GM12878 (cell line): ENCODE measurements around the gene SARS2. TPM values are rescaled to one million over a fixed set of nuclear protein-coding genes. Genes with fewer than 3 reads are reported as not detected.
A peak's percentile ranks its signal among the peaks of the same experiment; 100 is the strongest.

ENCODE experiments used
- ATAC-seq: fragments of 200-7000 bp; cut with Tn5 transposase; 3 replicates; pipeline ENCODE4 v1.9.1; 2020; ENCODE audit warnings: mild to moderate bottlenecking, moderate library complexity
- BruUV-seq: library from RNA; stranded (reverse); fragments of 400-500 nt; replicated peaks from 2 replicates; lab custom pipeline; 2021; lab: Mats Ljungman, UMichigan
- CTCF ChIA-PET: fragments of 300-600 bp; sonication (Branson Sonifier 250); formaldehyde crosslinking; extraction: SDS; loops from one replicate; lab custom pipeline; 2021; ENCODE audit warnings: inconsistent platforms; lab: Yijun Ruan, JAX
- POLR2A ChIA-PET: fragments of 350-600 bp; formaldehyde crosslinking; extraction: SDS; loops from one replicate; lab custom pipeline; 2021; ENCODE audit warnings: inconsistent platforms; lab: Charles Lee
- RAD21 ChIA-PET: fragments of 300-600 bp; sonication (Branson Sonifier 250); formaldehyde crosslinking; loops from one replicate; lab custom pipeline; 2023; ENCODE audit warnings: antibody characterized with exemption; ENCODE audit not compliant: unreplicated experiment; lab: Charles Lee
- SMC1A ChIA-PET: fragments of 300-600 bp; sonication (Branson Sonifier 250); formaldehyde crosslinking; loops from one replicate; lab custom pipeline; 2023; ENCODE audit not compliant: unreplicated experiment, uncharacterized antibody; lab: Charles Lee
- DNase-seq: peaks from one replicate; pipeline ENCODE4 v3.0.0-alpha.2; 2011; ENCODE audit warnings: low read depth, low spot score
- FAIRE-seq: peaks from 3 replicates; lab custom pipeline; 2011; peaks lifted over from hg19 to GRCh38; lab: Jason Lieb, UNC
- H2AFZ ChIP-seq: 2 replicates; pipeline ENCODE4 v1.6.0; 2011; ENCODE audit warnings: low read depth, low read length, control low read depth; ENCODE audit not compliant: control insufficient read depth
- H3K27ac ChIP-seq: 2 replicates; pipeline ENCODE4 v1.5.1; 2011; ENCODE audit warnings: control low read depth; ENCODE audit not compliant: control insufficient read depth, insufficient read depth
- H3K27me3 ChIP-seq, 2 experiments: replicated peaks in 1 of 2; 2 replicates each; pipeline versions ENCODE4 v1.6.0 to v1.6.1; 2011; ENCODE audit warnings: low read length in 1 of 2; ENCODE audit not compliant: control insufficient read depth in 2 of 2, insufficient read depth in 2 of 2
- H3K36me3 ChIP-seq, 2 experiments: 2 replicates each; pipeline ENCODE4 v1.5.1; 2011; ENCODE audit warnings: low read length in 1 of 2; ENCODE audit not compliant: control insufficient read depth in 2 of 2, insufficient read depth in 2 of 2
- H3K4me1 ChIP-seq: 2 replicates; pipeline ENCODE4 v1.6.1; 2011; ENCODE audit warnings: mild to moderate bottlenecking, low read length, moderate library complexity, mixed read lengths; ENCODE audit not compliant: control insufficient read depth, insufficient read depth
- H3K4me2 ChIP-seq: 2 replicates; pipeline ENCODE4 v1.6.0; 2011; ENCODE audit warnings: control low read depth; ENCODE audit not compliant: control insufficient read depth, insufficient read depth
- H3K4me3 ChIP-seq: fragments of 200-600 bp; sonication (generic); 2 replicates; pipeline ENCODE4 v1.5.1; 2016
- H3K79me2 ChIP-seq: 2 replicates; pipeline ENCODE4 v1.6.0; 2011; ENCODE audit warnings: low read length; ENCODE audit not compliant: control insufficient read depth, insufficient read depth
- H3K9ac ChIP-seq: 2 replicates; pipeline ENCODE4 v1.8.0; 2011; ENCODE audit warnings: low read length, control low read depth, mixed read lengths; ENCODE audit not compliant: control insufficient read depth, insufficient read depth
- H3K9me3 ChIP-seq: replicated peaks from 3 replicates; pipeline ENCODE4 v1.5.1; 2011; ENCODE audit warnings: mild to moderate bottlenecking, low read length; ENCODE audit not compliant: control insufficient read depth, insufficient read depth
- H4K20me1 ChIP-seq: 2 replicates; pipeline ENCODE4 v1.6.0; 2011; ENCODE audit not compliant: control insufficient read depth, insufficient read depth
- ATF7 ChIP-seq: fragments of 450-650 bp; IDR thresholded peaks from 2 replicates; pipeline ENCODE4 v1.6.1; 2016; ENCODE audit warnings: low read depth, mild to moderate bottlenecking
- BCLAF1 ChIP-seq: fragments of 450-650 bp; IDR thresholded peaks from 2 replicates; pipeline ENCODE4 v1.6.1; 2017; ENCODE audit warnings: antibody characterized with exemption, mild to moderate bottlenecking, moderate library complexity
- DPF2 ChIP-seq: fragments of 450-650 bp; IDR thresholded peaks from 2 replicates; pipeline ENCODE4 v1.6.1; 2017; ENCODE audit warnings: mild to moderate bottlenecking
- NFXL1 ChIP-seq: fragments of 450-650 bp; IDR thresholded peaks from 2 replicates; pipeline ENCODE4 v1.6.1; 2017; ENCODE audit warnings: antibody characterized with exemption, mild to moderate bottlenecking, borderline replicate concordance
- RCOR1 ChIP-seq: conservative IDR thresholded peaks from 2 replicates; pipeline ENCODE4 v1.6.1; 2012; ENCODE audit warnings: low read depth, low read length, improper control_type of control experiment
- SIN3A ChIP-seq: IDR thresholded peaks from 2 replicates; pipeline ENCODE4 v1.6.1; 2012; ENCODE audit warnings: low read depth, low read length, improper control_type of control experiment
- SIX5 ChIP-seq: IDR thresholded peaks from 2 replicates; pipeline ENCODE4 v1.6.1; 2011; ENCODE audit warnings: mild to moderate bottlenecking, low read depth, low read length, moderate library complexity; ENCODE audit not compliant: severe bottlenecking
- SREBF1 ChIP-seq: IDR thresholded peaks from 2 replicates; pipeline ENCODE4 v1.6.1; 2012; ENCODE audit warnings: mild to moderate bottlenecking, low read length
- ZNF384 ChIP-seq: IDR thresholded peaks from 2 replicates; pipeline ENCODE4 v1.6.1; 2012; ENCODE audit warnings: low read depth, mild to moderate bottlenecking, low read length, improper control_type of control experiment, borderline replicate concordance
- ZNF622 ChIP-seq: fragments of 450-650 bp; IDR thresholded peaks from 2 replicates; pipeline ENCODE4 v1.6.1; 2017; ENCODE audit warnings: mild to moderate bottlenecking, inconsistent platforms
- WGBS: methylation state at CpG from one replicate; pipeline ENCODE4 v1.1.6; 2016; ENCODE audit warnings: low lambda C conversion rate; ENCODE audit not compliant: insufficient replicate concordance, insufficient coverage; ENCODE audit errors: missing lambda C conversion rate; 5-methylcytosine and 5-hydroxymethylcytosine counted together
- in situ Hi-C: fragments of 300-500 bp; cut with MboI; formaldehyde crosslinking; loops from 9 replicates; pipeline ENCODE4 v1.14.3; 2018; ENCODE audit warnings: mixed read lengths
- intact Hi-C: fragments of 100-400 bp; cut with micrococcal nuclease; formaldehyde crosslinking; loops from one replicate; pipeline ENCODE4 v1.14.2; 2022; ENCODE audit not compliant: unreplicated experiment
- polyA plus RNA-seq, 11 experiments: library from polyadenylated mRNA; depleted of rRNA in 4 of 11; unstranded in 6 of 11; stranded (reverse) in 5 of 11; fragments of >200 nt; fragmentation: Nextera tagmentation in 4 of 11; fragmentation: Illumina TruSeq in 1 of 11; extraction: Ambion mirVana in 4 of 11; extraction: Trizol in 1 of 11; gene quantifications; 1 replicate in 1 of 11; 2 replicates in 10 of 11; pipeline versions ENCODE4 v1.2.1 to v1.2.3, GENCODE V29; 2011 to 2016; ENCODE audit warnings: inconsistent platforms in 2 of 11, missing spikeins in 2 of 11, low read depth in 1 of 11
- total RNA-seq, 4 experiments: library from RNA; depleted of rRNA in 3 of 4; stranded (reverse); fragments of >200 nt in 3 of 4; fragmentation: Illumina TruSeq in 1 of 4; extraction: Trizol in 1 of 4; gene quantifications; 2 replicates each; pipeline versions ENCODE4 v1.2.1 to v1.2.3, GENCODE V29; 2013 to 2021

Gene SARS2
- total and polyA plus RNA-seq, 10 of the 15 experiments (the other 5 are each of a cell fraction or from before 2014, with no cell fraction given) = 2.6 to 50.3 (median 27.5) TPM

- H3K4me3 ChIP-seq = no peak overlapping the region
- in situ Hi-C loops (no loop called here), intact Hi-C loops (no loop called here)
- no peak overlapping the region for H3K27ac ChIP-seq
- no peak overlapping the region for H3K4me2 ChIP-seq
- ChIA-PET CTCF (interaction anchor here (2.3 kb wide), 1 partner anchor 12 kb away, joined by 14 read pairs; the partner anchor contains the start of genes MRPS12 and SARS2), RAD21 (no interaction called here), POLR2A (no interaction called here), SMC1A (no interaction called here)
- no peaks in the 10 kb centered on the region for H3K4me1 ChIP-seq
- no TSS peak for BruUV-seq
- H3K9me3 ChIP-seq = no peaks in the 10 kb centered on the region
- peaks cover 0 to 8% of the 10 kb centered on the region in 2 experiments; a peak in 2 of 4 replicates for H3K36me3 ChIP-seq
- 92% methylated on average over 12 of the region's 13 CpGs for WGBS
- TF ChIP-seq SREBF1 (no peak), ATF7 (no peak), SIN3A (no peak), DPF2 (no peak), ZNF622 (no peak), NFXL1 (no peak), RCOR1 (no peak), BCLAF1 (no peak), SIX5 (no peak), ZNF384 (no peak)
- DNase-seq (no peak), ATAC-seq (0 out of 3 replicates have a peak, but pooled peaks have one; percentile 35), FAIRE-seq (no peak)
- H3K79me2 ChIP-seq = no peaks in the 10 kb centered on the region
- no peak overlapping the region for H2AFZ ChIP-seq
- no peak overlapping the region for H3K9ac ChIP-seq
- H4K20me1 ChIP-seq = no peaks in the 10 kb centered on the region
- no peaks in the 10 kb centered on the region for H3K27me3 ChIP-seq
These were observed 12.6 kb downstream of the SARS2 start for GRCh38 chr19:38917921-38918491.
